H1 (cell line): ENCODE measurements around the gene LYRM4.

Source experiments
- CTCF ChIP-seq, 3 experiments: IDR thresholded peaks; 1 replicate in 2 of 3; 2 replicates in 1 of 3; pipeline versions ENCODE4 v1.5.1 to v1.6.1; 2011; ENCODE audit warnings: low read length in 3 of 3, mild to moderate bottlenecking in 3 of 3, inconsistent platforms in 2 of 3, low read depth in 1 of 3, moderate library complexity in 1 of 3; ENCODE audit not compliant: insufficient read depth in 1 of 3; ENCODE audit errors: control extremely low read depth in 1 of 3
- EP300 ChIP-seq, 2 experiments: IDR thresholded peaks; 1 replicate in 1 of 2; 2 replicates in 1 of 2; pipeline ENCODE4 v1.6.1; 2011 to 2012; ENCODE audit warnings: low read depth in 2 of 2, low read length in 2 of 2, mild to moderate bottlenecking in 2 of 2, borderline replicate concordance in 1 of 2, inconsistent platforms in 1 of 2, moderate library complexity in 1 of 2
- SRF ChIP-seq: IDR thresholded peaks from 2 replicates; pipeline ENCODE4 v1.6.1; 2011; ENCODE audit warnings: mild to moderate bottlenecking, low read depth, low read length, moderate library complexity

- TF ChIP-seq CTCF (IDR thresholded peaks at IDR 0.05; ENCODE audit: control extremely low read depth in 1 of 3, insufficient read depth in 1 of 3, low read depth in 1 of 3, low read length in 3 of 3) (no peak), EP300 (IDR thresholded peaks at IDR 0.05; ENCODE audit: borderline replicate concordance in 1 of 2, low read depth in 2 of 2, low read length in 2 of 2) (no peak), SRF (no peak)
Measured at GRCh38 chr6:5184878-5185277, 75.9 kb downstream of the LYRM4 start.
